ENCODE measurements around the gene SH3D19.

DNA sequence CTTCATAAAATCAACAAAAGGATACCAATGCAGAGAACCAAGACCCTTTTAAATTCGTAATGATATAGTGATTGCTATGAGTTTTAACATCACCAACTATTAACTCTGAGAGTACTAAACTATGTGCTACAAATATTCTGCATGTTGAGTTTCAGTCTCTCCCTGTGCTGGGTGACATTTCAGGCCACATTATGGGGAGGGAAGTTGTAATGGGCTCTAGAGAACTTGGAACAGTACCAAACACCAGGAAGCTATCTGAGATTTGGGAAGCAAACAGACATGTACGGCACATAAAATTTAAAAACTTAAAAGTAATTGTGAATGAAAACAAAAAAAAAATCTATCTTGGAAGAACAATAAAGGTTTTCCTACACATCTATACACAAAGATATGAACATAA, 108.1 kb downstream of the SH3D19 start:
- TF ChIP-seq TAF1 (IDR thresholded peaks at IDR 0.05; ENCODE audit: borderline replicate concordance, insufficient read depth, low read length) (no peak), SIN3A (IDR thresholded peaks at IDR 0.05; ENCODE audit: borderline replicate concordance, insufficient read depth, low read length) (no peak), POLR2AphosphoS5 (IDR thresholded peaks at IDR 0.05; ENCODE audit: low read depth, low read length) (no peak), FOXP2 (optimal IDR thresholded peaks at IDR 0.05; ENCODE audit: borderline replicate concordance, extremely low read depth, extremely low read length, insufficient read depth) (no peak)
- TF ChIP-seq, protein P1, sequence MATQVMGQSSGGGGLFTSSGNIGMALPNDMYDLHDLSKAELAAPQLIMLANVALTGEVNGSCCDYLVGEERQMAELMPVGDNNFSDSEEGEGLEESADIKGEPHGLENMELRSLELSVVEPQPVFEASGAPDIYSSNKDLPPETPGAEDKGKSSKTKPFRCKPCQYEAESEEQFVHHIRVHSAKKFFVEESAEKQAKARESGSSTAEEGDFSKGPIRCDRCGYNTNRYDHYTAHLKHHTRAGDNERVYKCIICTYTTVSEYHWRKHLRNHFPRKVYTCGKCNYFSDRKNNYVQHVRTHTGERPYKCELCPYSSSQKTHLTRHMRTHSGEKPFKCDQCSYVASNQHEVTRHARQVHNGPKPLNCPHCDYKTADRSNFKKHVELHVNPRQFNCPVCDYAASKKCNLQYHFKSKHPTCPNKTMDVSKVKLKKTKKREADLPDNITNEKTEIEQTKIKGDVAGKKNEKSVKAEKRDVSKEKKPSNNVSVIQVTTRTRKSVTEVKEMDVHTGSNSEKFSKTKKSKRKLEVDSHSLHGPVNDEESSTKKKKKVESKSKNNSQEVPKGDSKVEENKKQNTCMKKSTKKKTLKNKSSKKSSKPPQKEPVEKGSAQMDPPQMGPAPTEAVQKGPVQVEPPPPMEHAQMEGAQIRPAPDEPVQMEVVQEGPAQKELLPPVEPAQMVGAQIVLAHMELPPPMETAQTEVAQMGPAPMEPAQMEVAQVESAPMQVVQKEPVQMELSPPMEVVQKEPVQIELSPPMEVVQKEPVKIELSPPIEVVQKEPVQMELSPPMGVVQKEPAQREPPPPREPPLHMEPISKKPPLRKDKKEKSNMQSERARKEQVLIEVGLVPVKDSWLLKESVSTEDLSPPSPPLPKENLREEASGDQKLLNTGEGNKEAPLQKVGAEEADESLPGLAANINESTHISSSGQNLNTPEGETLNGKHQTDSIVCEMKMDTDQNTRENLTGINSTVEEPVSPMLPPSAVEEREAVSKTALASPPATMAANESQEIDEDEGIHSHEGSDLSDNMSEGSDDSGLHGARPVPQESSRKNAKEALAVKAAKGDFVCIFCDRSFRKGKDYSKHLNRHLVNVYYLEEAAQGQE (IDR thresholded peaks at IDR 0.05; ENCODE audit: insufficient read depth in 1 of 2, low read depth in 2 of 2, low read length in 2 of 2) = no peak

Measured in PFSK-1 (cell line).